Hepatocyte (in vitro differentiated cells): ENCODE results near the gene RGS1. TPM values are rescaled to one million over a fixed set of nuclear protein-coding genes. Genes with fewer than 3 reads are reported as not detected.

Experiments used
- DNase-seq: peaks from one replicate; pipeline ENCODE4 v3.0.0-alpha.2; 2016; ENCODE audit warnings: low spot score
- H2AFZ ChIP-seq: fragments of 200-600 bp; sonication (generic); 2 replicates; pipeline ENCODE4 v1.6.0; 2016; ENCODE audit warnings: antibody characterized with exemption, mild to moderate bottlenecking
- H3K27ac ChIP-seq: fragments of 200-600 bp; sonication (generic); 2 replicates; pipeline ENCODE4 v1.5.1; 2016; ENCODE audit warnings: mild to moderate bottlenecking
- H3K27me3 ChIP-seq: fragments of 200-600 bp; sonication (generic); 2 replicates; pipeline ENCODE4 v1.6.1; 2016
- H3K36me3 ChIP-seq: fragments of 200-600 bp; sonication (generic); replicated peaks from 2 replicates; pipeline ENCODE4 v1.5.1; 2016; ENCODE audit warnings: low read depth; ENCODE audit not compliant: insufficient read depth
- H3K4me1 ChIP-seq: fragments of 200-600 bp; sonication (generic); 2 replicates; pipeline ENCODE4 v1.5.1; 2016; ENCODE audit warnings: mild to moderate bottlenecking, moderate library complexity; ENCODE audit not compliant: insufficient read depth
- H3K4me2 ChIP-seq: fragments of 200-600 bp; sonication (generic); 2 replicates; pipeline ENCODE4 v1.6.0; 2016
- H3K4me3 ChIP-seq: fragments of 200-600 bp; sonication (generic); 2 replicates; pipeline ENCODE4 v1.5.1; 2016; ENCODE audit warnings: mild to moderate bottlenecking
- H3K79me2 ChIP-seq: fragments of 200-600 bp; sonication (generic); 2 replicates; pipeline ENCODE4 v1.6.0; 2017; ENCODE audit warnings: mild to moderate bottlenecking
- H3K9me2 ChIP-seq: fragments of 200-600 bp; sonication (generic); replicated peaks from 2 replicates; pipeline ENCODE4 v1.6.0; 2017; ENCODE audit warnings: mild to moderate bottlenecking; ENCODE audit not compliant: insufficient read depth
- H3K9me3 ChIP-seq: fragments of 200-600 bp; sonication (generic); 2 replicates; pipeline ENCODE4 v1.5.1; 2016; ENCODE audit warnings: low read depth, mild to moderate bottlenecking
- H4K20me1 ChIP-seq: fragments of 200-600 bp; sonication (generic); 2 replicates; pipeline ENCODE4 v1.6.0; 2016; ENCODE audit warnings: mild to moderate bottlenecking; ENCODE audit not compliant: insufficient read depth, poor library complexity, severe bottlenecking
- CTCF ChIP-seq: fragments of 200-600 bp; sonication (generic); IDR thresholded peaks from 2 replicates; pipeline ENCODE4 v1.5.1; 2016; ENCODE audit warnings: antibody characterized with exemption, mild to moderate bottlenecking; ENCODE audit not compliant: poor library complexity
- EZH2 ChIP-seq: fragments of 200-600 bp; sonication (generic); IDR thresholded peaks from 2 replicates; pipeline ENCODE4 v1.6.1; 2016; ENCODE audit warnings: antibody characterized with exemption, mild to moderate bottlenecking, borderline replicate concordance
- EZH2phosphoT487 ChIP-seq: fragments of 200-600 bp; sonication (generic); IDR thresholded peaks from one replicate; pipeline ENCODE4 v1.6.1; 2018; ENCODE audit warnings: antibody characterized with exemption, mild to moderate bottlenecking, low read depth, moderate library complexity; ENCODE audit not compliant: unreplicated experiment, severe bottlenecking
- WGBS: methylation state at CpG from one replicate; pipeline ENCODE4 v1.1.6; 2016; ENCODE audit warnings: low lambda C conversion rate; ENCODE audit errors: missing lambda C conversion rate; 5-methylcytosine and 5-hydroxymethylcytosine counted together
- polyA plus RNA-seq: library from polyadenylated mRNA; unstranded; fragments of >200 nt; fragmentation: Nextera tagmentation; extraction: Ambion mirVana; gene quantifications from 2 replicates; pipeline ENCODE4 v1.2.1, GENCODE V29; 2016
- total RNA-seq: library from RNA; depleted of rRNA; stranded (reverse); fragments of >200 nt; gene quantifications from 2 replicates; pipeline ENCODE4 v1.2.3, GENCODE V29; 2014

RGS1 gene
- total and polyA plus RNA-seq, 2 experiments from 2014 or later = 4.0 to 9.8 TPM

GRCh38 chr1:192539297-192540092 is 36.1 kb upstream of the RGS1 start:
- DNase-seq = peak; percentile 84

GRCh38 chr1:192543445-192543844 is 32.1 kb upstream of the RGS1 start:
- TF ChIP-seq EZH2phosphoT487 = no peak
- TF ChIP-seq EZH2 = no peak
- TF ChIP-seq CTCF = no peak
- H3K27me3 ChIP-seq = no peaks in the 10 kb centered on the region
- 97% methylated on average over 5 of the region's 5 CpGs for WGBS
- no peak overlapping the region for H2AFZ ChIP-seq
- no peak for DNase-seq
- no peaks in the 10 kb centered on the region for H3K9me2 ChIP-seq
- no peak overlapping the region for H3K27ac ChIP-seq
- H3K36me3 ChIP-seq = no peaks in the 10 kb centered on the region
- no peak overlapping the region for H3K4me3 ChIP-seq
- peaks cover 16% of the 10 kb centered on the region for H3K4me1 ChIP-seq
- H3K79me2 ChIP-seq = no peaks in the 10 kb centered on the region
- H3K9me3 ChIP-seq = no peaks in the 10 kb centered on the region
- no peaks in the 10 kb centered on the region for H4K20me1 ChIP-seq
- no peak overlapping the region for H3K4me2 ChIP-seq

More at GRCh38 chr1:192539297-192540092, 36.1 kb upstream of the RGS1 start:
- no peak overlapping the region for H2AFZ ChIP-seq
- no peaks in the 10 kb centered on the region for H4K20me1 ChIP-seq
- H3K4me3 ChIP-seq = no peak overlapping the region
- H3K27ac ChIP-seq = peak overlapping the region; percentile 90
- no peaks in the 10 kb centered on the region for H3K27me3 ChIP-seq
- H3K36me3 ChIP-seq = no peaks in the 10 kb centered on the region
- H3K79me2 ChIP-seq = no peaks in the 10 kb centered on the region
- WGBS = 34% methylated on average over 4 of the region's 4 CpGs
- TF ChIP-seq CTCF (no peak), EZH2phosphoT487 (no peak), EZH2 (no peak)
- no peaks in the 10 kb centered on the region for H3K9me2 ChIP-seq
- H3K9me3 ChIP-seq = no peaks in the 10 kb centered on the region
- peak overlapping the region; percentile 23 for H3K4me2 ChIP-seq
- H3K4me1 ChIP-seq = peaks cover 17% of the 10 kb centered on the region

GRCh38 chr1:192545896-192546521 is 29.6 kb upstream of the RGS1 start:
- no peak overlapping the region for H3K27ac ChIP-seq
- no peak overlapping the region for H2AFZ ChIP-seq
- H3K4me2 ChIP-seq = no peak overlapping the region
- no peak overlapping the region for H3K4me3 ChIP-seq
- H3K27me3 ChIP-seq = no peaks in the 10 kb centered on the region
- DNase-seq = no peak
- TF ChIP-seq CTCF (no peak), EZH2phosphoT487 (no peak), EZH2 (no peak)
- no peaks in the 10 kb centered on the region for H3K4me1 ChIP-seq
- no peaks in the 10 kb centered on the region for H3K36me3 ChIP-seq
- no peaks in the 10 kb centered on the region for H3K9me3 ChIP-seq
- WGBS = 92% methylated on average over 3 of the region's 3 CpGs
- no peaks in the 10 kb centered on the region for H3K9me2 ChIP-seq
- no peaks in the 10 kb centered on the region for H3K79me2 ChIP-seq
- H4K20me1 ChIP-seq = no peaks in the 10 kb centered on the region
